ENCODE results near the gene NBAS.

- TF ChIP-seq POLR2A (IDR thresholded peaks at IDR 0.05) (no peak), CTCF (IDR thresholded peaks at IDR 0.05 in 4 of 5, conservative IDR thresholded peaks at IDR 0.05 in 1 of 5) (no peak)
Observed at GRCh38 chr2:15200581-15200980, 360.6 kb downstream of the NBAS start.
